Endothelial cell (in vitro differentiated cells): Measurements from ENCODE around the gene DHRS11. TPM values are rescaled to one million over a fixed set of nuclear protein-coding genes. Genes with fewer than 3 reads are reported as not detected.

ENCODE experiments used
- DNase-seq: peaks from one replicate; pipeline ENCODE4 v3.0.0; 2021; ENCODE audit warnings: low spot score
- H3K27ac Mint-ChIP-seq: one replicate; pipeline ENCODE4 v1.8.0; 2021; ENCODE audit warnings: mixed read lengths, inconsistent platforms; ENCODE audit not compliant: unreplicated experiment
- H3K27me3 Mint-ChIP-seq: one replicate; pipeline ENCODE4 v1.8.0; 2021; ENCODE audit warnings: mild to moderate bottlenecking, moderate library complexity, mixed read lengths, inconsistent platforms; ENCODE audit not compliant: unreplicated experiment
- H3K36me3 Mint-ChIP-seq: one replicate; pipeline ENCODE4 v1.8.0; 2021; ENCODE audit warnings: mild to moderate bottlenecking, low read depth, mixed read lengths, inconsistent platforms; ENCODE audit not compliant: unreplicated experiment
- H3K4me1 Mint-ChIP-seq: one replicate; pipeline ENCODE4 v1.8.0; 2021; ENCODE audit warnings: mild to moderate bottlenecking, mixed read lengths, inconsistent platforms; ENCODE audit not compliant: unreplicated experiment
- H3K4me3 Mint-ChIP-seq: one replicate; pipeline ENCODE4 v1.8.0; 2021; ENCODE audit warnings: mild to moderate bottlenecking, mixed read lengths, inconsistent platforms; ENCODE audit not compliant: unreplicated experiment
- H3K9me3 Mint-ChIP-seq: one replicate; pipeline ENCODE4 v1.8.0; 2021; ENCODE audit warnings: mixed read lengths, inconsistent platforms; ENCODE audit not compliant: unreplicated experiment
- CTCF ChIP-seq: fragments of 200-600 bp; sonication (generic); IDR thresholded peaks from one replicate; pipeline ENCODE4 v1.5.0; 2021; ENCODE audit warnings: antibody characterized with exemption; ENCODE audit not compliant: unreplicated experiment
- total RNA-seq: library from RNA; stranded (reverse); fragmentation: NEBNext Ultra II Directional; extraction: Animal tissue kit (Norgen Biotek cat#: 25700); gene quantifications from one replicate; pipeline ENCODE4 v1.2.1, GENCODE V29; 2021; ENCODE audit not compliant: unreplicated experiment

The DHRS11 gene
- total RNA-seq, 1 donor from 2014 or later = 3.9 TPM

GRCh38 chr17:36578671-36579070 lies 13.0 kb upstream of the DHRS11 start:
- TF ChIP-seq CTCF = no peak
- no peak for DNase-seq
- peaks cover 18% of the 10 kb centered on the region for H3K36me3 Mint-ChIP-seq
- no peaks in the 10 kb centered on the region for H3K9me3 Mint-ChIP-seq
- no peak overlapping the region for H3K4me3 Mint-ChIP-seq
- H3K4me1 Mint-ChIP-seq = no peaks in the 10 kb centered on the region
- H3K27ac Mint-ChIP-seq = no peak overlapping the region
- peaks cover 2% of the 10 kb centered on the region for H3K27me3 Mint-ChIP-seq

- Mint-ChIP-seq H3K4me1 (no peaks in the 10 kb centered on the region), H3K27me3 (no peaks in the 10 kb centered on the region), H3K4me3 (no peak overlapping the region), H3K36me3 (peaks cover 17% of the 10 kb centered on the region), H3K27ac (no peak overlapping the region), H3K9me3 (no peaks in the 10 kb centered on the region)
- no peak for DNase-seq
- TF ChIP-seq CTCF = no peak
Observed at GRCh38 chr17:36583787-36584186, 7.9 kb upstream of the DHRS11 start.

GRCh38 chr17:36586138-36586537 lies 5.5 kb upstream of the DHRS11 start:
- Mint-ChIP-seq H3K36me3 (peaks cover 20% of the 10 kb centered on the region), H3K4me3 (peak overlapping the region; percentile 33), H3K9me3 (no peaks in the 10 kb centered on the region), H3K4me1 (peaks cover 2% of the 10 kb centered on the region), H3K27me3 (peaks cover under 1% of the 10 kb centered on the region), H3K27ac (no peak overlapping the region)
- no peak for DNase-seq
- TF ChIP-seq CTCF = no peak

- no peak overlapping the region for H3K4me3 Mint-ChIP-seq
- peaks cover 13% of the 10 kb centered on the region for H3K4me1 Mint-ChIP-seq
- DNase-seq = no peak
- no peak for TF ChIP-seq CTCF
- no peaks in the 10 kb centered on the region for H3K9me3 Mint-ChIP-seq
- H3K27ac Mint-ChIP-seq = no peak overlapping the region
- H3K27me3 Mint-ChIP-seq = peaks cover 3% of the 10 kb centered on the region
- peaks cover 19% of the 10 kb centered on the region for H3K36me3 Mint-ChIP-seq
Observed at GRCh38 chr17:36590082-36590481, 1.6 kb upstream of the DHRS11 start.

- peaks cover 13% of the 10 kb centered on the region for H3K4me1 Mint-ChIP-seq
- DNase-seq = peak; percentile 28
- peak overlapping the region; percentile 82 for H3K4me3 Mint-ChIP-seq
Observed at GRCh38 chr17:36592316-36592715, 637 bp downstream of the DHRS11 start.

More at GRCh38 chr17:36592316-36592715, 637 bp downstream of the DHRS11 start:
- TF ChIP-seq CTCF = no peak
- Mint-ChIP-seq H3K9me3 (no peaks in the 10 kb centered on the region), H3K27me3 (peaks cover 3% of the 10 kb centered on the region), H3K27ac (no peak overlapping the region), H3K36me3 (peaks cover 18% of the 10 kb centered on the region)
